ENCODE results near the gene EPN2. TPM values are rescaled to one million over a fixed set of nuclear protein-coding genes. Genes with fewer than 3 reads are reported as not detected.

Gene EPN2
- total RNA-seq, 1 experiment from 2014 or later: 10.4 TPM

DNA sequence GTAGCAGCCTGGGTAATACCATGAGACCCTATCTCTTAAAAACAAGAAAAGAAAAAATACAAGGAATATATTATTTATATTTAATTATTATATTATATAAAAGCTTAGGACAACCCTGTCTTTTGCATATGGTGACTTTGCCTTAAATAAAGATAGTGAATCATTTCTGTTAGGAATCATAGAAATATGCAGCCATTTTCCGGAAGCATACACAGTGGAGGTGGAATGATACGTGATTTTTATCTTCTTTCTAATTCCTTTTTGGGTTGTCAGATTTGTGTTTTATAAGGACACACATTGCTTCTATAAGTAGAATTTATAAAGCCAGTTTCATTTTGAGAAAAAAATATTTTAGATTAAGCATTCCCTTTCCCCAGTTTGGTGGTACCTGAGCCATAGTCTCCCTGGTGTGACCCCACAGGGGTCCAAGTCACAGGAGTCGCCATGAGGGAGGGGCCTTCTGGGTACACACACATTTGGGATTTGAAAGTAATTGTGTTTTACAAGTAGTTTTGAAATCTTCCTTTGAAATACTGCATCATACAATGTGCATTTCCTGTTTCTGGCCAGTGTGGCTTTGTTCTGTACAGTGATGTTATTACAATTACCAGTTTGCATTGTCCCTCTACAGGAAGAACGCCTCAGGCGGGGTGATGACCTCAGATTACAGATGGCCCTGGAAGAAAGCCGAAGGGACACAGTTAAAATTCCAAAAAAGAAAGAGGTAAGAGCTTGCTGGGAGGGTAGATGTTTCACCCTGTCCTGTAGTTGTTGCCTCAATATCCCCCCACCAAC is 74.5 kb downstream of the EPN2 start:
- peak; percentile 45 for DNase-seq (ENCODE audit: low spot score)

DNA sequence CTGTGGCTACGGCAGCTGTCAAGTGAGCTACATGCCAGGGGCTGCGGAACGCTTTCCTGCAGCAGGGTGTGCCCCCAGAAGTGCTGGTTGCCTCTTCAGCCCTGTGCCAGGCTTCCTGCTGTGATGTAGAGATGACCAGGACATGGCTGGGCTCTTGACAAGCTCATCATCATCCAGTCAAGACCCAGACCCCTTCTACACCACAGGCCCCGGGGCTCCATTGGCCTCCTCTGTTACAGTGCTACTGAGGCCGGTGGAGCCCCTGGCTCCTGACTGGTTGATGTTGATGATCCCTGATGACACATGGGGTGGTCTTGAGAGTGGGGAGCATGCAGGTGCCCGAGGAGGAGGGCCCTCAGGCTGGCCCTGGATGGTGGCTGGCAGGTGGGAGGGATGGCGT is 75.2 kb downstream of the EPN2 start:
- DNase-seq (ENCODE audit: low spot score): no peak

DNA sequence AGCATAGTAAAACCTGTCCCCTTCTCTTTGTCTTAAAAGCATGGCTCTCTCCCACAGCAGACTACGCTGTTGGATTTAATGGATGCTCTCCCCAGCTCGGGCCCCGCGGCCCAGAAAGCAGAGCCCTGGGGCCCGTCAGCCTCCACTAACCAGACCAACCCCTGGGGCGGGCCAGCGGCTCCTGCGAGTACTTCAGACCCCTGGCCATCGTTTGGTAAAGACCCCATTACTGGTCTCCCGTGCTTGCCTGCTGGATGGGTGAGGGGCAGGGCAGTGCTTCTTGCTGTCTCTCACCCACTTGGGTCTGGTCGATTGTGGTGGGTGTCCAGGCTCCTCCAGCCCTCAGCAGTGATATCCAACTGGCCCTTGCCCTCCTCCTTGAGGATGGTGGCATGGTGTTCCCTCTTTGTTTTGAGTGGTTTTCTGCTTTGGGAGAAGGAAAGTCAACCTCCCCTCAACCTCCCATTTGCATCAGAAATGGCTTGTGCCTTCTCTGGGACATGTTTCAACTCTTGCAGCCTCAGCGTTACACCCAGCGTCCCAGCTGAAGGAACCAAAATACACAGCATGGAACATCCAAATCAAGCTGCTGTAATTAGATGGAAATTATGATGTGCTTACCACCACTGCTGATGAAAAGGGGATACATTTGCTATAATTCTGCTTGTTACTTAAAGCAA is 76.0 kb downstream of the EPN2 start:
- no peak for DNase-seq (ENCODE audit: low spot score)

DNA sequence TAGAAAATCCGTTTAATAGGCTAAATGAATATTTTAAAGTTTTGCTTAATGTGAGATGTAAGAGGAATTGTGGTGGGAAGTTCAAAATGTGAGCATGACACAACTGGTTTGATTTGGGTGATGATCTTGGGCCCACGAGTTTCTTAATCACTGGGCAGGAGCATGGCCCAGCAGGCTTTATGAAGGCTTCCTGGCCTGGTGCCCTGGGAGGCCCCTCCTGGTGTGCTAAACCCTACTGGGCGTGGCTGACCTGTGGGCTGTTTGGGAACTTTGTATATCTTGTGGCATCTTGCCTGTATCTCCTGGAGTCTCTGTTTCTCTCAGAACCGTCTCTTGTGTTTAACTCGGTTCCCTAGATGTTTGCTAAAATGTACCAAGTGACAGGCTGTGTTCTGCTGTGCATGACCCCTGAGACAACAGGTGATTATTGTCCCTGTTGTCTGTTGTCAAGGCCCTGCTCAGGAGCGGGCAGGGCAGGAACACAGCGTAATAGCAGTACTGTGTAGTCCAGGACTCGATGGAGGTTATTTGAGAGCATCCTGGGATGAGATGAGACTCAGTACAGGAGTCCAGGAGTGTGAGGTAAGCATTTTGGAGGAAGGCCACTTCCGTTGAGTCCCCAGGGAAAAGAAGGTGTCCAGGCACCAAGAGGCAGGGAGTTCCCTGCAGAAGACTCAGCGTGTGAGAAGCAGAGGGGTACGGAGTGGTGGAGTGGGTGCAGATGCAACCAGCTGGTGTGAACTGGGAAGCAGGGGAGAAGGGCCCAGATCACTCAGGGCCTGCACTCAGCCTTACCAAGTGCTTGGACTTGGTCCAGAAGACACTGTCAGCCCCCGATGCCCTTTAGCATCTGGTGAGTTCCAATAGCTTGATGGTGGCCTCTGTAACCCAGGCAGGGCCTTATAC is 76.8 kb downstream of the EPN2 start:
- no peak for DNase-seq (ENCODE audit: low spot score)

DNA sequence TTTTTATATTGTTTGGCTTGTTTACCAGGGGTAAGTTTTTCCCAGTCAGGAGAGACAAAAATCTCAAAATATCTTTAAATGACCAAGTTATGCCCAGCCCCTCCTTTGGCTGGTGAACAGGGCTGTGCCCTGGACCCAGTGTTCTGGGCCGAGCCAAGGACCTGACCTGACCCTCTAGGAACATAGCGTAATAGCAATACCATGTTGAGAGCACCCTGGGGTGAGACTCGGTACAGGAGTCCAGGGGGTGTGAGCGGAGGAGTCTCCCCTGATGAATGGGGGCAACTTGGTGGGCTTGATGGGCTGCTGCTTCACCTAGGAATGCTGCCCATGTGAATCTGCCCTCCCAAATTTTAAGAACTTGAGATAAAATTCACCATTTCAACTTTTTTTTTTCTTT is 77.9 kb downstream of the EPN2 start:
- no peak for DNase-seq (ENCODE audit: low spot score)

DNA sequence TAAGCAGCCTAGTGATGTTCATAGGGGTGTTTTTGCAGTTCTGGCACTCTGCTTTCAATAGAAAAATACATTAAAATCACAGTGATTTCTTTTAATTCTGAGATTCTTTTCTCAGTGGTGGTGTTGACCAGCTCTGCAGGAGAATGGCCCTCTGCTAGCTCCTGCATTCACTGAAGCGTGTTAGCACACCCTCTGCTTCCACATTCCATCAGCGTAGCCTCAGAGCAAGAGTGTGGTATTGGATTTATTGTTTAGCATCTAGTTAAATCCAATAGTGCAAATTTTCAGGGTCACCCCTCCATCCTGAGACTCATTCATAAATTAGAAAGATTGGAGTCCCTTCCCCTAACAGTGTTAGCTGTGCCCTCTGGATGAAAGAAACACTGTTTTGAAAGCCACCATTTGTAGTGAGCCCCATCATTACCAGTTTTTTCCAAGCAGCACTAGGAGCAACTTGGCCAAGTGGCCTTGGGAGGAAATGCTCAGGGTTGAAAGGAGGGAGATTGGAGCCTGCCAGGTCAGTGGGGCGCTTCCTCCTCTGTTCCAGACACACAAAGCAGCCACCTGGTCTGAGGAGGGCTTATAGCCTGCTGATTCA is 79.7 kb downstream of the EPN2 start:
- no peak for DNase-seq (ENCODE audit: low spot score)

DNA sequence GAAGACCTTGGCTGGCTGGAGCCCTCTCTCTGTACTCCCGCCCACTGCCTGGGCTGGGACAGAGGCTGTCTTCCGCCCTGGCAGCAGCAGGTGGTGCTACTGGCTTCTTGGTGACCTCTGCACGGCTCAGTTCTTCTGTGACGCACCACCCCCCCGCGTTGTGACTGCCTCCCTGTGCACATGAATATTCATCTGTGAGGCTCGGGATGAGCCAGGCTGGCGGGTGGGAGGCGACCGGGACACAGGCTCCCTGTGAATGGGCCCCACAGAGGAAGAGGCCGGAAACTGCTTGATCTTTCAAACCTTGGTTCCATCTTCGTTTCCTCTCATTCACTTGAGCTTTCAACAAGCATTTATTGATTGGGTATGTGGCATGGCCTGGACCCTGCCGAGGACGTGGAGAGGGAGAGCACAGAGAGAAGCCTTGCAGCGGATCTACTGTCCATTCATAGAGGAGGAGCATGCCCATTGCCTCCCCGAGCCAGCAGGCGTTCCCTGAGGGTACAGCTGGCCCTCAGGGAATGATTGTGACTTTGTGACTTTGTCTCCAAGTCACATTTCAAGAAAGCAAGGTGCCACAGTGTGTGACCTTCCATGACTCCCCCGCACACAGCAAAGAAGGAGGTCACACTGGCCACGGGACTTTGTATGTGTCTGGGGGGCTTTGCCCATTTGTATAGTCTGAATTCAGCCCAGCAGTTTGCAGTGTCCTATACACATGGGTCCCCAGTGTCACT is 80.4 kb downstream of the EPN2 start:
- no peak for DNase-seq (ENCODE audit: low spot score)

DNA sequence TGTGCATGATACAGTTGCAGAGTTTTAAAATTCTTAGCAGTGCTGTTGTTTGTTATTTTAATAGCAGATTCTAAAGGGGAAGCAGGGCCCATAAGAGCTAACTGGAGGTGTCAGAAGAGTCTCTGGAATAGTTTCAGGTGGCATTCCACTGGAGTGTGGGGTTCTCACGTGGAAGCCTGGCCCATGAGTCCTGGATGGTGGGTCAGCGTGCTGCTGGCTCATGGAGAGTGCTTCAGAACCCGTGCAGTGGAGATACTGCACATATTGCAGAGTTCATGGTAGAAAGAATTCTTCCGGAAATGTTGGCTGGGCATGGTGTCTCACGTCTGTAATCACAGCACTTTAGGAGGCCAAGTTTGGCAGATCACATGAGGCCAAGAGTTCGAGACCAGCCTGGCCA is 81.4 kb downstream of the EPN2 start:
- DNase-seq (ENCODE audit: low spot score): no peak

DNA sequence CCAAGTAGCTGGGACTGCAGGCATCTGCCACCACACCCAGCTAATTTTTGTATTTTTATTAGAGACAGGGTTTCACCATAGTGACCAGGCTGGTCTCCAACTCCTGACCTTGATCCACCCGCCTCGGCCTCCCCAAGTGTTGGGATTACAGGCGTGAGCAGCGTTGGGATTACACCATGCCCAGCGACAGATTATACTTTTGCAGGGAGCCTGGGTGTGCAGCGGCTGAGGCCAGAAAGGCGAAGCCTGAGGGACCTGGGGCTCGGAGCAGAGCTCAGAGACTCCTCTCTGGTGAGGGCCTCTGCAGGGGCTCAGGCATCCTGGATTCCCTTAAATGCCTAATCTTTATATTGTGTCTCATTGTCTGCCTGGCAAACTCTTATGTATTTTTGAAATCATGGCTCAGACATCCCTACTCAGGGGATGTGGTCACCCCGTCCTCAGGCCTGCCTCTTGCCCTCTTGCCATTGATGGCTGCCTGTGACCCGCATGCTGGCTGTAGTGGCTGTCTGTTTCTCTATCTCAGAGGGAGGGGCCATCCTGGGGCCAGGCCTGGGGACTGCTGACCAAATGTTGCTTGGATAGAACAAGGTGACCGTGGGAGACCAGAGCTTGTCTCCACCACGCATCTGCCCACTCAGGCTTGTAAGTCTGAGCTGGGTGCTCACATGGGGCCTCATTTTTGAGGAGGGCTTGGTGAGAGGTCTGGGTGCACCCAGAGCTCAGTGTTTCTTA is 82.8 kb downstream of the EPN2 start:
- DNase-seq (ENCODE audit: low spot score): no peak

DNA sequence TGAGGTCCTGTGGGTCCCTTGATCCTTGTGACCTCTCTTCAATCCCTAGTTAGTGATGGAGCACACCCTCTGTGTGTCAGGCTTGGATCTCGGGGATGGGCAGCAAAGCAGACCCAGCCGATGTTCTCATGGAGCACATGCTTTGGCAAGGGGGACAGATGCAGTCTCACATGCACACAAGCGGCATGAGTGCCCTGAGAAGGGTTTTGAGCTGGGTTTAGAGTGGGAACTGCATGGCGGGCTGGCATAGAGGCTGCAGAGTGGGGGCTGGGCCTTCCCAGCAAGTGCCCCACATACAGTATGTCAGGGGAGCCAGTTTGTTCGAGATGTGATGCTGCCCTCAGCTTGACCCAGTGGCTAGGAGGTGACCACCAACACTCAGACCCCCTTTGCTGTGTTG is 83.7 kb downstream of the EPN2 start:
- DNase-seq (ENCODE audit: low spot score): no peak

DNA sequence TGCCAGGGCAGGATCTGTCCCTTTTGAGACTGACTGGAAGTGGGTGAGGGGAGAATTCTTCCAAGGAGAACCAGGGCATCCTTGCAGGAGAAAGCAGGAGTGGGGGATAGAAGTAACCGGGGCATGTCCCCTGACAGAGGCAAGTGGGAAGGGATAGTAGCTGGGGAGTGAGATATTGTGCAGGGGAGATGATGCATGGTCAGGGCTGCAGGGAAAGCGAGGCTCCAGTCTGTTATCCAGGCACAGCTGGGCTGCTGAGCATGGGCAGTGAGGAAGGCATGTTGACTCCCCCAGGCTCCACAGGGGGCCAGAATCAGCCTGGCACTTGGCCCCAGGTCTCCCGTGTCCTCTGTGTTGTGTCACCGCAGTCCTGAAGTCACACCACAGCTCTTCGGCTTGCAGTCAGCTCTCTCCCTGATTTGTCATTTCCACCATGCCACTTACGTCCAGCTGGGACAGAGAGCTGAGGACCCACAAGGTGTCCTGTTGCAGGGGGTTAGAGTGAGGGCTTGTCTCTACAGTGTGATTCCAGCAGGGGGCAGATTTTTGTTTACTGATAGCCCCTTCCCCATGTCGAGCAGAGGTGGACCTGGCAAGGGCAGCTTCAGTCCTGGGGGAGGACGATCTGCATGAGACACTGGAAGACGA is 84.4 kb downstream of the EPN2 start:
- no peak for DNase-seq (ENCODE audit: low spot score)

DNA sequence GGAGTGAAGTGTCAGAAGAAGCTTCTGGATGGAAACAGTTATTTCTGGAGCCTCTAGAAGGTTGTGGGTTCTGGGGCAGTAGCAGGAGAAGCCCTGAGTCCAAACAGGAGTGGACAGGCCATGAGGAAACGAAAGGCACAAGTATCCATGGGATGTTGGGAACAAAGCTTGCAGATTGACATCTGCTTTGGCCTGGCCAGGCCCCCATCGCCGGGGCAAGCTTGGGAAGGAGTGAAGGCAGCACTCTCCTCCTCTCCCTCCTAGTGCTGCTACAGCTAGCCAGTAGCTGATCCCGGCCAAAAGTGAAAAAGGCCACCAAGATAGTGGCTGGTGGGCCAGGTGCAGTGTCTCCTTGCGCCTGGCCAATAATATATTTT is 85.0 kb downstream of the EPN2 start:
- no peak for DNase-seq (ENCODE audit: low spot score)

DNA sequence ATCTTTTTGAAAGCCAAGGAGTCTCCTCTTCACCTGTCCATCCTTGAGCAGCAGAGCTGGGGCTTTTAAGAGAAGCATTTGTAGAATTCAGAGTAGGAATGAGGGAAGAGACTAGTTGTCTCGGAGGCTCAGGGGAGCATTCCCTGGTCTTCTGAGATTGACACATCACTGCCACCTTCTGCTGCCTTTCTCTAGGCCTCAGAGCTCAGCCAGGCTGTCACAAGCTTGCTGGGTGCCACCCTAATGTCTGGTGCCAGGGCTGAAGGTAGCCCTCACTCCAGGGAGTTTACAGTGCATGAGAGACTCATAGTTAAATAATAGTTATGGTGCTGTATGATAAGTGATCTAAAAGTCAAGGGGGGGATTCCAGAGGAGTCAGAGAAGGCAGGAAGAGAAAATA is 85.7 kb downstream of the EPN2 start:
- no peak for DNase-seq (ENCODE audit: low spot score)

DNA sequence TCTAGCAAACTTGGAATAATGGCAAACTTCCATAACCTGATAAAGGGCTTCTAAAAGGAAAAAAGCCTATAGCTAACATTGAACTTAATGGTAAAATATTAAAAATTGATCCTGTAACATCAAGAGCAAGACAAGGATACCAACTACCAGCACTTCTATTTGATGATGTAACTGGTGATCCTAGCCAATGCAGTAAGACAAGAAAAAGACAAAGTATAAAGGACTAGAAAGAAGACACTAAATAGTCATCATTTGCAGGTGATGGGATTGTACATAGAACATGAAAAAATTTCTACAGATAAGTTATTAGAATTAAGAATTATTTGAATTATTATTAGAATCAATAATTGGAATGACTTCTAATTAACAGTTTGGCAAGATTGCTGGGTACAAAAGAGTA is 88.4 kb downstream of the EPN2 start:
- DNase-seq (ENCODE audit: low spot score): no peak

DNA sequence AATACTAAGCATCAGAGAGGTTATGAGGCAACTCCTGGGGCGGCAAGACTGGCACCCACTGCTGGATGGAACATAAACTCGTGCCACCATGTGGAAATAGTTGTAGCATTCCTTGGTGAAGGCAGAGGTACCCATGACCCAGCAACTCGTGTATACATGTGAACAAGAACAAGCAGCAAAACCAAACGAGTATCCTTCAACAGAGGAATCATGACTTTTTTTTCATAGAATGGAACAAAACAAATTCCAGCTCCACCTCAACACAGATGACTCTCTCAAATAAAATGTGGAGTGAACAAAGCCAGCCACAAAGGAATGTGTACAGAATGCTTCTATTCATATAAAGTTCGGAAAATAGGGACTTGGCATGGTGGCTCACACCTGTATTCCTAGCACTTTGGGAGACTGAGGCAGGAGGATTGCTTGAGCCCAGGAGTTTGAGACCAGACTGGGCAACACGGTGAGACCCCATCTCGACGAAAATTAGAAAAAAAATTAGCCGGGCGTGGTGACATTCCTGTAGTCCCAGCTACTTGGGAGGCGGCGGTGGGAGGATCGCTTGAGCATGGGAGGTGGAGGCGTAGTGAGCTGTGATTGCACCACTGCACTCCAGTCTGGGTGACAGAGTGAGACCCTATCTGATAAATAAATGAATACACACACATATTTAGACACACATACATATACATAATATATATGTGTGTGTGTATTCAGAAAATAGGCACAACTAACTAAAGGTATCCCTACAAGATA is 90.0 kb downstream of the EPN2 start:
- DNase-seq (ENCODE audit: low spot score): peak; percentile 91

DNA sequence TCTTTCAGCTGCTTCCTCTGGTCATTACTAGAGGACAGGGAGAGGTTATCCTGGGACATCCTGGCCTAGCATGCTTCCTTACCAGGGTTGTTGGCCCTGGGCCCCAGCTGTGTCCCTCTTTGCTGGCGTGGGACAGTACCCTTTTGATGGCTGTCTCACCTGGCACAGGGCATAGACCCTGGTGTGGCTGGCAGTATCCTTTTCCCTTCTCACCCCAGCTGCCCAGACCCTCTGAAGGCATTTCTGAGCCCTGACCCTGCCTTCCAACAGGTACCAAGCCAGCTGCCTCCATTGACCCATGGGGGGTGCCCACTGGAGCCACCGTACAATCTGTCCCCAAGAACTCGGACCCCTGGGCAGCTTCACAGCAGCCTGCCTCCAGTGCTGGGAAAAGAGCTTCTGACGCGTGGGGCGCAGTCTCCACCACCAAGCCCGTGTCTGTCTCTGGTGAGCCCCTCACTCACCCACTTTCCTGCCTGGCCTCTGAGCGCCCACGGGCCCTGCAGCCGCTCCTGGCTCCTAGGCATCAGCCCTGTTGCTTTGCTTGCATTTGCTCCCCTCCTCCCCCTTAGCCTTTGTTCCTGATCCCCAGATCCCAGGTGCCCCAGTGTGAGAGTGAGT is 91.4 kb downstream of the EPN2 start:
- DNase-seq (ENCODE audit: low spot score): no peak

DNA sequence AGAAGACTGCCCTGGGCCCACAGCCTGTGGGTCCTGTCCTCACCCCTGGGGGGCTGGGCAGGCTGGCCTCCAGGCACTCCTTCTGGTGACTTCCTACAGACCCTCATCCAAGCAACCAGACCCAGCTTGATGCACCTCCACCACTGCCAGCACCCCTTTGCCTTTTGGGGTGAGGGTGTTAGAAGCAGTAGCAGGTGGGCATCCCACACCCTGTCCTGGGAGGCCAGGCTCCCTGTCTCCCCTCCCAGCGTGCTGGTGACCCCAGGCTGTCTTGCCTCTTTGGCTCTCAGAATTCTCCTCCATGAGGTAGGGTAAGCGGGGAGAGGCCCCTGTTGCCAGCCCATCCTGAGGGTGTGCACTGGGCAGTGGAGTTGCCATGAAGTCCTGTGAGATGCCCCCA is 92.0 kb downstream of the EPN2 start:
- no peak for DNase-seq (ENCODE audit: low spot score)

DNA sequence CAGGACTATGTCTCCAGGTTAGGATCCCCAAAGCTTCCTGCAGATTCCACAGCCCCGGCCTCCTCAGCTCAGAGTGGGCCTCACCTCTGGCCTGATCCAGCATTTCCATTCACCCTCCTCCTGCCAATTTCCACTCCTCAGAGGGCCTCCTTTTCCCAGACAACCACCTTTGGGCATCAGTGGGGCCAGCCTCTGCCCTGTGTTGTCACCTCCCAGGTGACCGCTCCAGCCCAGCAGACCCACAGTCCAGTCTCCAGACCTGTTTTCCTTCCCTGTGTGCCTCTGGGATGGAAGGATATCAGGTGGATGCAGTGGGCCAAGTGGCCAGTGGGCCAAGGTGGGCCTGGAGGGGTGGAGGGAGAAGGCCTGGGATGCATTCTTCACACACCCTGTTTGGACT is 92.7 kb downstream of the EPN2 start:
- DNase-seq (ENCODE audit: low spot score): no peak

DNA sequence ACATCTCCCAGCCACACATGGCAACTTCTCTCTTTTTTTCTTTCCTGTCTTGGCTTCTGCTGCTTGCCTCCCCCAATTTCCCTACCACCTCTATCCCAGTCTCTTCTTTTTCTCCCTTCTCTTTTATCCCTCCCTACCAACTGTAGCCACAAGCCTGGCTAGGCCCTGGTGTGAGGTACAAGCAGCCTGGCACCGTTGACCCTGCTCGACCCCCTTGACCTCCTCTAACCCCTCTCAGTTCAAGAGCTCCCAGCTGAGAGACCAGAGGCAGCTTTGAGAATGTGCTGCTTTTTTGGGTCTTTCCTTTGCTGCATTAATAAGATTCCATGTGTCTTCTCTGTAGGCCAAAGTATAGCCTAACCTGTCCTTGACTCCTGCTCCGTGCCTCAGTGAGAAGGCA is 93.1 kb downstream of the EPN2 start:
- DNase-seq (ENCODE audit: low spot score): no peak

All from A172 (cell line).